ENCODE data around the gene KIF26B.

KIF26B gene

DNA sequence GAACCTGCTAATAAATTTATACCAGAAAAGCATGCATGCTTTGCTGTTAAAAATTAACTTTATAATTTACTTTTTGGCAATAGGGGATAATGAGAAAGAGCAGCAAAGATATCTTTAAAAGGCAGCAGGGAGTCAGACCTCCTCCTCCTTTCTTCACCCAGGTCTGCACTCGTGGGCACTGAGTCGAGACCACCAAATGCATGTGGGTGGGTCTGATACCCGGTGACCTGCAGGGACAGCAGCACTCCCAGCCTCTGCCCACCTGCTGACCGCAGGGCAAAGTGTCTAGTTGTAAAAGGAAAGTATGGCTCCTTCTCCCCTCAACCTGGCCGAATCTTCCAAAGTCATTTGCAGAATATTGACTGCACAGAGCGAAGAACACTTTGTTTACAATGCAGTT is 43.7 kb upstream of the KIF26B start:
- DNase-seq (ENCODE audit: insufficient read length, low spot score) (no peak), FAIRE-seq (no peak)
- TF ChIP-seq, protein P1, sequence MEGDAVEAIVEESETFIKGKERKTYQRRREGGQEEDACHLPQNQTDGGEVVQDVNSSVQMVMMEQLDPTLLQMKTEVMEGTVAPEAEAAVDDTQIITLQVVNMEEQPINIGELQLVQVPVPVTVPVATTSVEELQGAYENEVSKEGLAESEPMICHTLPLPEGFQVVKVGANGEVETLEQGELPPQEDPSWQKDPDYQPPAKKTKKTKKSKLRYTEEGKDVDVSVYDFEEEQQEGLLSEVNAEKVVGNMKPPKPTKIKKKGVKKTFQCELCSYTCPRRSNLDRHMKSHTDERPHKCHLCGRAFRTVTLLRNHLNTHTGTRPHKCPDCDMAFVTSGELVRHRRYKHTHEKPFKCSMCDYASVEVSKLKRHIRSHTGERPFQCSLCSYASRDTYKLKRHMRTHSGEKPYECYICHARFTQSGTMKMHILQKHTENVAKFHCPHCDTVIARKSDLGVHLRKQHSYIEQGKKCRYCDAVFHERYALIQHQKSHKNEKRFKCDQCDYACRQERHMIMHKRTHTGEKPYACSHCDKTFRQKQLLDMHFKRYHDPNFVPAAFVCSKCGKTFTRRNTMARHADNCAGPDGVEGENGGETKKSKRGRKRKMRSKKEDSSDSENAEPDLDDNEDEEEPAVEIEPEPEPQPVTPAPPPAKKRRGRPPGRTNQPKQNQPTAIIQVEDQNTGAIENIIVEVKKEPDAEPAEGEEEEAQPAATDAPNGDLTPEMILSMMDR (IDR thresholded peaks at IDR 0.05; ENCODE audit: insufficient read depth, missing control alignments) = no peak

DNA sequence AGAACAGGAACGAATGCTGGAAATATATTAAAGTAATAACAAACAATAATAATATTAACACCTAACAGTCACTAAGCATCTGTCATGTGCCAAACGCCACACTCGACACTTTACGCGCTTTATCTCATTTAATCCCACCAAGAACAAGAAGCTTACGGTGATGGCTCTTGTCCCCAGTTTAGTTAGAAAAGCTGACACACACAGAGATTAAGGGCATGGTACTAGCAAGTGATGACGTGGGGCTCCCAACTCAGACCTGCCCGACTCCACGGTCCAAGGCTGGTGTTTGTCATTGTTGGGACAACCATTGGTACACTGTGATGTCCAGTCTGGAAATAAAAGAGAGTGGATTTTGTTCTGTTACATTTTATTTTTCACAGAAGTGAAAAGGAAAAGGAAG is 41.1 kb upstream of the KIF26B start:
- TF ChIP-seq, protein P1 (IDR thresholded peaks at IDR 0.05; ENCODE audit: insufficient read depth, missing control alignments) = no peak

DNA sequence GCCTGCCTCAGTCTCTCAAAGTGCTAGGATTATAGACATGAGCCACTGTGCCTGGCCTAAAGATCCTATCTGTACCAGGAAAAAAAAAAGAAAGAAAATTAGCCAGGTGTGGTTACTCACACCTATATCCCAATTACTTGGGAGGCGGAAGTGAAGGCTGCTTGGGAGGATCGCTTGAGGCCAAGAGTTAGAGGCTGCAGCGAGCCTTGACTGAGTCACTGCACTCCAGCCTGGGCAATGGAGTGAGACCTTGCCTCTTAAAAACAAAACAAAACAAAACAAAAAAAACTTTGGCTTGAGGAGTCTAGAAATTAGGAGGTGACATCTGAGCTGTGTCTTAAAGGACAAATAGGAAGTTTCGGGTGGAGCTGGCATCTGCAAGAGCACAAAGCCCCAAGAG is 38.7 kb upstream of the KIF26B start:
- no peak for DNase-seq (ENCODE audit: insufficient read length, low spot score)
- no peak for FAIRE-seq

More for the DNA sequence above, 41.1 kb upstream of the KIF26B start:
- DNase-seq (ENCODE audit: insufficient read length, low spot score) (peak; percentile 53), FAIRE-seq (peak; percentile 99)

DNA sequence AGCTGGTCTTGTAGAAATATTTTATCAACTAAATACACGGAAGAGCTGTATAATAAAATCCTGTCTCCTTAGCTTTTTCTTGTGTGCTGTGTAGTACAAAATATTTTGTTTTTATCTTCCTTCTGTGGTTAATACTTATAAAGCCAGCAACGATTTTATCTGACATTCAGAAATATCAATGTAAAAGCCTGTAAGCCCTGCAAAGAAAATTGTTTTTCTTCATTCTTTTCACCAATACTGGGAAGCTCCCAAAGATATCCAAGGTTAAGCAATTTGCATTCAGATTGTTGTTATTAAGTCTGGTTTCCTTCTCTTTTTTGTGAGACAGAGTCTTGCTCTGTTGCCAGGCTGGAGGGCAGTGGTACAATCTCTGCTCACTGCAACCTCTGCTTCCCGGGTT is 38.0 kb upstream of the KIF26B start:
- TF ChIP-seq, protein P1 (IDR thresholded peaks at IDR 0.05; ENCODE audit: insufficient read depth, missing control alignments) = no peak
- peak; percentile 32 for FAIRE-seq
- no peak for DNase-seq (ENCODE audit: insufficient read length, low spot score)

More for the DNA sequence above, 38.7 kb upstream of the KIF26B start:
- TF ChIP-seq, protein P1 (IDR thresholded peaks at IDR 0.05; ENCODE audit: insufficient read depth, missing control alignments) = no peak

DNA sequence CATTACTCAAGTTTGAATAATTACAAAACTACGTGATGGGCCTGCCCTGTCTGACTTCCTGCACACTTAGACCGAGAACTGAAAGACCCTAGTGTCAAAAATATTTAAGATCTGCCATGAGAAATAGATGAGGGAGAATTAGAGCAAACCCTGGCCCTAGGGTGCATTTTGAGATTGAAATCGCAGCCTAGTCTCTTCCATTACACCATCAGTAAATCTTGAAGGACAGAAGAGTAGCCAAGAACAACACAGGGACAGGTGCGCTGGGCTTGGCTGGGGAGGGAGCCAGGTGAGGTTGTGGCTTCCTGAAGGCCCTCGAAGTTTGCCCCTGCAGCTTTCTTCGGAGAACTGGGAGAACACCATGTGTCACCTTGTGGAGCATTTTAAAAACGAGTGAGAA is 36.7 kb upstream of the KIF26B start:
- no peak for FAIRE-seq
- no peak for DNase-seq (ENCODE audit: insufficient read length, low spot score)
- TF ChIP-seq, protein P1 (IDR thresholded peaks at IDR 0.05; ENCODE audit: insufficient read depth, missing control alignments) = no peak

DNA sequence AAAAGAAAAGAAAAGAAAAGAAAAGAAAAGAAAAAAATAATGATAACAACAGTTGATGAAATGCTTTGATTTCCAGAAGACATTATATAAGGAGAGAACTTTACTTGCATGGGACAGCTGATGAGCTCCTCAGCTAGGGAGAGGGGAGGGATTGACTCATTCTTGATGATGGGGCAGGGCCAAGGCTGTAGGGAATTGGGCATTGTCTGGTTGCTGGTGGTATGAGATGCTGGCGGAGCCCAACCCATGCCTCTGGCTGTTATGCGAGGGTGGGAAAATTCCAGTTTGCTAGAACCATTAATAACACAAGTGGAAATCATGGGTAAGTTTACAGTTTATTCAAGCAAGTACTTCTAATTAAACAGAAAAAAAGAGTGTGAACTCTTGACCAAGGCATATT is 36.0 kb upstream of the KIF26B start:
- no peak for FAIRE-seq
- no peak for DNase-seq (ENCODE audit: insufficient read length, low spot score)
- TF ChIP-seq, protein P1 (IDR thresholded peaks at IDR 0.05; ENCODE audit: insufficient read depth, missing control alignments) = no peak

DNA sequence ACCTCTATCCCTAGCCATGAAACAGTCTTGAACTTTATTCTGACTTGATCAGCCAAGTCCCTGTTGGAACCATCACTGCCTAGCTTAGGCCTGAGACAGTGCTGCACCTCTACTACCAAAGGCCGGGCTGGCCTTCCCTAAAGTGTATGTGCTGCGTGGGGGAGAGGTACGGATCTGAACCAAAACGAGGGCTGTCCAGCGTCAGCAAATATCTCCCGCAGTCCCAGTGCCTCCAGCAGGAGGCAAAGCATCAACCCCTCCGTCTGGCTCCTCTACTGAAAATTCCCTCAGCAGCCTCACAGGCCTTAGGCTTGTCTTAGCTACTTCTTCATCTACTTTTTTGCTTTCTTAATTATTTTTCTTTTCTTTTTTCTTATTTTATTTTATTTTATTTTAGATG is 33.3 kb upstream of the KIF26B start:
- FAIRE-seq = no peak
- TF ChIP-seq, protein P1 (IDR thresholded peaks at IDR 0.05; ENCODE audit: insufficient read depth, missing control alignments) = no peak

More for the DNA sequence above, 33.3 kb upstream of the KIF26B start:
- DNase-seq (ENCODE audit: insufficient read length, low spot score) = no peak
